Retinal pigment epithelial cell (primary cell): ENCODE results near the gene SLC6A19.

Source experiments
- DNase-seq: peaks from one replicate; pipeline ENCODE4 v3.0.0-alpha.2; 2010; ENCODE audit warnings: low read depth
- H3K4me3 ChIP-seq: 2 replicates; pipeline ENCODE4 v1.5.1; 2011; ENCODE audit warnings: mild to moderate bottlenecking, low read length, control low read depth, moderate library complexity
- CTCF ChIP-seq: conservative IDR thresholded peaks from 2 replicates; pipeline ENCODE4 v1.5.1; 2011; ENCODE audit warnings: low read depth, low read length, control low read depth, inconsistent platforms

The SLC6A19 gene

DNA sequence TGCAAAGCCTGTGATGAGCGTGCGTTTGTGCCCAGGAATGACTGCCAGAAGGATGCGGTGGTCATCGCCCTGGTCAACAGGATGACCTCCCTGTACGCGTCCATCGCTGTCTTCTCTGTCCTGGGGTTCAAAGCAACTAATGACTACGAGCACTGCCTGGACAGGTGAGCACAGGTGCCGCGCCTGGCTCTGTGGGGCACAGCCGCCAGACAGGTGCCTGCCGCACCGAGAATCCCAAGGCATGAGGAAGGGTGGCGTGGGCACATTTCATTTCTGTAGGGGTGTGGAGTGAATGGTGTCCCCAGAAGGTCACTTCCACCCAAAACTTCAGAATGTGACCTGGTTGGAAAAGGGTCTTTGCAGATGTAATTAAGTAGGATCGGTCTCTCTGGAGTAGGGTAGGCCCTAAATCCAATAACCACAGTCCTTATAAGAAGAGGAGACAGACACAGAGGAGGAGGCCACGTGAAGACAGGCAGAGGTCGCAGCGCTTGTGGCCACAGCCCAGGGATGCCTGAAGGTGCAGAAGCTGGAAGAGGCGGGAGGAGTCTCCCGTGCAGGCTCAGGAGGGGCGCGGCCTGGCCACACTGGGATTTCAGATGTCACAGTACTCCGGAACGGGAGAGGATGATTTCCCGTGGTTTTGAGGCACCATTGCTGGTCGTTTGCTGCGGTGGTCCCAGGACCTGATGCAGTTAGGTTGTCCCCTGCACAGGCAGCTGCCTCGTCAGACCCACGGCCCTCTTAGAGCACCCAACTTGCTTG lies 39.3 kb downstream of the SLC6A19 start:
- H3K4me3 ChIP-seq, result no peak overlapping the region
- DNase-seq, result no peak
- TF ChIP-seq CTCF, result no peak

GRCh38 chr5:1241509-1242080 lies 40.2 kb downstream of the SLC6A19 start:
- no peak for DNase-seq
- no peak for TF ChIP-seq CTCF
- no peak overlapping the region for H3K4me3 ChIP-seq

GRCh38 chr5:1242733-1243486 lies 41.5 kb downstream of the SLC6A19 start:
- no peak for TF ChIP-seq CTCF
- no peak for DNase-seq

GRCh38 chr5:1243487-1244130 lies 42.2 kb downstream of the SLC6A19 start:
- DNase-seq, result no peak
- no peak for TF ChIP-seq CTCF

More at GRCh38 chr5:1242733-1243486, 41.5 kb downstream of the SLC6A19 start:
- H3K4me3 ChIP-seq, result no peak overlapping the region

DNA sequence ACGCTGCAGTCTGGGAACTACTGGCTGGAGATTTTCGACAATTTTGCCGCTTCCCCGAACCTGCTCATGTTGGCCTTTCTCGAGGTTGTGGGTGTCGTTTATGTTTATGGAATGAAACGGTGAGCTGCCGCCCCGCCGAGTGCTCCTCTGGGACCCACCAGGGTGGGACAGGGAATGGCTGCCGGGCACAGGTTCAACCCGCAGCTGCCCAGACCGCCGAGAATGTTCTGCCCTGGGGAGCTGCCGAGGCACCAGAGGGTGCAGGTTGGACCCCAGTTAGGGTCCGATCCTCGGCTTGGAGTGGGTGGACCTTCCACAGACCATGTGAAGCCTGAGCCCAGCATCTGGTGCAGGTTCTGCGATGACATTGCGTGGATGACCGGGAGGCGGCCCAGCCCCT lies 42.9 kb downstream of the SLC6A19 start:
- no peak for DNase-seq
- H3K4me3 ChIP-seq, result no peak overlapping the region
- TF ChIP-seq CTCF, result no peak

More at GRCh38 chr5:1243487-1244130, 42.2 kb downstream of the SLC6A19 start:
- H3K4me3 ChIP-seq, result no peak overlapping the region

GRCh38 chr5:1244976-1245375 lies 43.6 kb downstream of the SLC6A19 start:
- no peak for TF ChIP-seq CTCF
- no peak for DNase-seq
- H3K4me3 ChIP-seq, result no peak overlapping the region
